HG02642 (cell line): ENCODE data around the gene CYP8B1.

ENCODE experiments used
- ATAC-seq: cut with Tn5 transposase; IDR thresholded peaks from one replicate; pipeline ENCODE4 v1.9.1; 2021; ENCODE audit warnings: mild to moderate bottlenecking; ENCODE audit not compliant: unreplicated experiment, poor library complexity

The CYP8B1 gene

GRCh38 chr3:42830437-42831320, 45.0 kb downstream of the CYP8B1 start:
- no peak for ATAC-seq

- no peak for ATAC-seq
Observed at GRCh38 chr3:42829628-42830436, 45.8 kb downstream of the CYP8B1 start.

- no peak for ATAC-seq
Observed at GRCh38 chr3:42829083-42829627, 46.5 kb downstream of the CYP8B1 start.

- no peak for ATAC-seq
Observed at GRCh38 chr3:42827654-42828053, 48.0 kb downstream of the CYP8B1 start.

- ATAC-seq, result no peak
Observed at GRCh38 chr3:42827023-42827422, 48.7 kb downstream of the CYP8B1 start.

GRCh38 chr3:42826141-42826540, 49.5 kb downstream of the CYP8B1 start:
- ATAC-seq, result no peak

- ATAC-seq, result no peak
Observed at GRCh38 chr3:42823351-42823750, 52.3 kb downstream of the CYP8B1 start.

GRCh38 chr3:42822828-42823227, 52.9 kb downstream of the CYP8B1 start:
- ATAC-seq, result no peak
